ENCODE results near the gene TLK2.
"Not testable (repeated sequence)": the region's sequence is repeated elsewhere in the genome, so short reads cannot be mapped to it uniquely, and the experiment has no call there.

Gene TLK2

GRCh38 chr17:62478424-62478879, at the start of gene TLK2:
Gene TLK2, plus strand, starts transcription at chr17:62478825. Its CDS starts 2,301 bp downstream, at chr17:62481126.
- TF ChIP-seq CTCF (IDR thresholded peaks at IDR 0.05) (no peak), ZFX (IDR thresholded peaks at IDR 0.05; ENCODE audit: borderline replicate concordance) (no peak)
- H3K27ac ChIP-seq, result peak within 1 kb of the TSS; percentile 78

- not testable (repeated sequence) for H3K27ac ChIP-seq
These were observed 43.4 kb upstream of the TLK2 start for GRCh38 chr17:62435251-62435650.

GRCh38 chr17:62441181-62441580, 37.4 kb upstream of the TLK2 start:
- not testable (repeated sequence) for H3K27ac ChIP-seq

- TF ChIP-seq ZFX (IDR thresholded peaks at IDR 0.05; ENCODE audit: borderline replicate concordance), result no peak
- TF ChIP-seq CTCF (IDR thresholded peaks at IDR 0.05), result no peak
- no peak overlapping the region for H3K27ac ChIP-seq
These were observed 34.6 kb upstream of the TLK2 start for GRCh38 chr17:62444063-62444462.

GRCh38 chr17:62445791-62446190, 32.8 kb upstream of the TLK2 start:
- not testable (repeated sequence) for H3K27ac ChIP-seq

- H3K27ac ChIP-seq, result not testable (repeated sequence)
These were observed 26.4 kb upstream of the TLK2 start for GRCh38 chr17:62452195-62452594.

- not testable (repeated sequence) for H3K27ac ChIP-seq
These were observed 25.6 kb upstream of the TLK2 start for GRCh38 chr17:62453041-62453440.

- not testable (repeated sequence) for H3K27ac ChIP-seq
These were observed 25.0 kb upstream of the TLK2 start for GRCh38 chr17:62453656-62454055.

- H3K27ac ChIP-seq, result not testable (repeated sequence)
These were observed 24.5 kb upstream of the TLK2 start for GRCh38 chr17:62454111-62454510.

GRCh38 chr17:62456016-62456415, 22.6 kb upstream of the TLK2 start:
- no peak overlapping the region for H3K27ac ChIP-seq

GRCh38 chr17:62458483-62458882, 20.1 kb upstream of the TLK2 start:
- H3K27ac ChIP-seq, result not testable (repeated sequence)

More at GRCh38 chr17:62456016-62456415, 22.6 kb upstream of the TLK2 start:
- TF ChIP-seq CTCF (IDR thresholded peaks at IDR 0.05) (no peak), ZFX (IDR thresholded peaks at IDR 0.05; ENCODE audit: borderline replicate concordance) (no peak)

- not testable (repeated sequence) for H3K27ac ChIP-seq
These were observed 14.2 kb upstream of the TLK2 start for GRCh38 chr17:62464422-62464821.

GRCh38 chr17:62465271-62465670, 13.4 kb upstream of the TLK2 start:
- not testable (repeated sequence) for H3K27ac ChIP-seq

- 0 out of 2 replicates have a peak overlapping the region, but pooled peaks have one; percentile 33 for H3K27ac ChIP-seq
These were observed 7.8 kb upstream of the TLK2 start for GRCh38 chr17:62470666-62471379.

- H3K27ac ChIP-seq, result not testable (repeated sequence)
These were observed 7.2 kb upstream of the TLK2 start for GRCh38 chr17:62471380-62471880.

- not testable (repeated sequence) for H3K27ac ChIP-seq
These were observed 5.3 kb upstream of the TLK2 start for GRCh38 chr17:62473030-62473982.

- H3K27ac ChIP-seq, result peak overlapping the region; percentile 78; the same call in 1 of the 2 replicates
These were observed 1.5 kb upstream of the TLK2 start for GRCh38 chr17:62477111-62477510.
